Keratinocyte (primary cell): Measurements from ENCODE around the gene TMEM127.

Experiments used
- CTCF ChIP-seq, 3 experiments: IDR thresholded peaks in 1 of 3; conservative IDR thresholded peaks in 1 of 3; optimal IDR thresholded peaks in 1 of 3; 2 replicates in 2 of 3; 3 replicates in 1 of 3; pipeline versions ENCODE3 to v1.5.1; 2011; ENCODE audit warnings: low read length in 3 of 3, mild to moderate bottlenecking in 3 of 3, moderate library complexity in 2 of 3, control low read depth in 1 of 3, inconsistent platforms in 1 of 3; ENCODE audit not compliant: insufficient read depth in 2 of 3; ENCODE audit errors: extremely low read depth in 1 of 3
- EZH2 ChIP-seq: IDR thresholded peaks from one replicate; pipeline ENCODE4 v1.6.1; 2012; ENCODE audit warnings: inconsistent platforms, mild to moderate bottlenecking, low read length, moderate library complexity

- TF ChIP-seq CTCF (optimal IDR thresholded peaks at IDR 0.05 in 1 of 3, IDR thresholded peaks at IDR 0.05 in 1 of 3, conservative IDR thresholded peaks at IDR 0.05 in 1 of 3; ENCODE audit: extremely low read depth in 1 of 3, insufficient read depth in 2 of 3, low read length in 3 of 3), result no peak
- no peak for TF ChIP-seq EZH2
These were observed 31.1 kb upstream of the TMEM127 start for GRCh38 chr2:96296925-96297324.
